GM21423 (cell line): Measurements from ENCODE around the gene FNDC10.
A peak's percentile ranks its signal among the peaks of the same experiment; 100 is the strongest.
"Not testable (repeated sequence)": the region's sequence is repeated elsewhere in the genome, so short reads cannot be mapped to it uniquely, and the experiment has no call there.

Experiments
- ATAC-seq: cut with Tn5 transposase; IDR thresholded peaks from one replicate; pipeline ENCODE4 v1.9.1; 2021; ENCODE audit warnings: mild to moderate bottlenecking, moderate library complexity; ENCODE audit not compliant: unreplicated experiment

Gene FNDC10

GRCh38 chr1:1599030-1599934 lies 653 bp downstream of the FNDC10 start:
- no peak for ATAC-seq

DNA sequence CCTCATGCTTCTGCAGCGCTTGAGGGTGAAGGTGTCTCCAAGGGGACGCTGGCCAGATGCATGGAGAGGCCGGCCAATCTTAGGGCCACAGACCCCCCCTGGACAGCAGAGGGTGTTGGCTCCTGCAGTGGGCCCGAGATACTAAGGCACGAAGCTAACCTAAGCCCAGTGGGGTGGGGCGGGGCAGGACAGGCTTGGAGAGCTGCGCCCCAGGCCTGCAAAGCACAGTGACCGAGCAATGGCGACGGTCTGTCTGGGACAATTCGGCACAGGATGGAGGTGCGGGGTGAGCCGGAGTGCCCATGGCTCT lies 1.3 kb downstream of the FNDC10 start:
- no peak for ATAC-seq

GRCh38 chr1:1598051-1598719 lies 1.8 kb downstream of the FNDC10 start:
- ATAC-seq: no peak

GRCh38 chr1:1597275-1597930 lies 2.5 kb downstream of the FNDC10 start:
- ATAC-seq: no peak

DNA sequence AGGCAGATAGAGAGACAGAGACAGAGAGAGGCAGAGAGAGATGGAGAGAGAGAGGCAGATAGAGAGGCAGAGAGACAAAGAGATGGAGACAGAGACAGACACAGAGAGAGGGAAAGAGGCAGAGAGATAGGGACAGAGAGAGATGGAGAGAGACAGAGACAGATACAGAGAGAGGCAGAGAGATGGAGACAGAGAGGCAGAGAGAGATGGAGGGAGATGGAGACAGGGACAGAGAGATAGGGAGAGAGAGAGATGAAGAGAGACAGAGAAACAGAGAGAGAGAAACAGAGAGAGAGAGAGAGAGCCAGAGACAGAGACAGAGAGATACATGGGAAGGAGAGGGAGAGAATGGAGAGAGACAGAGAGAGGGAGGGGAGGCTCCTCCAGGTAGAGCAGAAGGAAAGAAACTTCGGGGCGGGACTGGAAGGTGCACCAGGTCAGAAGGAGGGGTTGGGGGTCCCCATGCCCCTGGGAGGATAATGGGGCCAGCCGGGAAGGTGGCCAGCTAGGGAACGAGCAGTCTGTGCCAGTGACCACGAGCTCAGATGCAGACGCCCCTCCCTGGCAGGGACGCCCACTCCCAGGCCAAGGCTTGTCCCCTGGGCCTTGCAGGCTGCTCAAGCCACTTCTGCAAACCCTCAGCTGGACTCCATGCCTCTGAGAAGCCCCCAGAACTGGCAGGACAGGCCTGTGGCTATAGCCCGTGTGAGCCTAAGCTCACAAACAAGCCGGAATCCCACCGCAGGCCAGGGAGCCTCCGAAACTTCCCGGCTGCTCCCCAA lies 3.3 kb downstream of the FNDC10 start:
- ATAC-seq: no peak

DNA sequence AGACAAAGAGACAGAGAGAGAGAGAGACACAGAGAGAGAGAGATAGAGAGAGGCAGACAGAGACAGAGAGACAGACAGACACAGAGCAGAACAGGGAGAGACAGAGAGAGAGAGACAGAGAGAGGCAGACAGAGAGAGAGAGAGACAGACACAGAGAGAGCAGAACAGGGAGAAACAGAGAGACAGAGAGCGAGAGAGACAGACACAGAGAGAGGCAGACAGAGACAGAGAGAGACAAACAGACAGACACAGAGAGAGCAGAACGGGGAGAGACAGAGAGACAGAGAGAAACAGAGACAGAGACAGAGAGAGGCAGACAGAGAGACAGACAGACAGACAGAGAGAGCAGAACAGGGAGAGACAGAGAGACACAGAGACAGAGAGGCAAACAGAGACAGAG lies 4.6 kb downstream of the FNDC10 start:
- ATAC-seq: not testable (repeated sequence)

DNA sequence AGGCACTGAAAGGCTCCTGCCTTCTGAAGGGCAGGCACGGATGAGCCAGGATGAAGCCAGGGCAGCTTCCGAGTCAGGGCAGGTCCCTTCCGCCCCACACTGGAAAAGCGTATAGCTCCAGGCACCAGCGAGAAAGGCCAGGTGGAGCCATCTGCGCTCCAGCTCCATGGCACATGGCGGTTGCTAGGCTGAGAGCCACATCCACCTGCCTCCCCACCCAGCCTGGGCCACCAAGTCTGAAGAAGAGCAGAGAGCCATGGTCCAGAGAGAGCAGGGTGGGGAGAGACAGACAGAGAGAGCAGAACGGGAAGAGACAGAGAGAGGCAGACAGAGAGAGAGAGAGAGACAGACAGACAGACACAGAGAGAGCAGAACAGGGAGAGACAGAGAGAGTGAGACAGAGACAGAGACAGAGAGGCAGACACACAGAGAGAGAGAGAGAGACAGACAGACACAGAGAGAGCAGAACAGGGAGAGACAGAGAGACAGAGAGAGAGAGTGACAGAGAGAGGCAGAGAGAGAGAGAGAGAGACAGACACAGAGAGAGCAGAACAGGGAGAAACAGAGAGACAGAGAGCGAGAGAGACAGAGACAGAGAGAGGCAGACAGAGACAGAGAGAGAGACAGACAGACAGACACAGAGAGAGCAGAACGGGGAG lies 5.2 kb downstream of the FNDC10 start:
- ATAC-seq: no peak

DNA sequence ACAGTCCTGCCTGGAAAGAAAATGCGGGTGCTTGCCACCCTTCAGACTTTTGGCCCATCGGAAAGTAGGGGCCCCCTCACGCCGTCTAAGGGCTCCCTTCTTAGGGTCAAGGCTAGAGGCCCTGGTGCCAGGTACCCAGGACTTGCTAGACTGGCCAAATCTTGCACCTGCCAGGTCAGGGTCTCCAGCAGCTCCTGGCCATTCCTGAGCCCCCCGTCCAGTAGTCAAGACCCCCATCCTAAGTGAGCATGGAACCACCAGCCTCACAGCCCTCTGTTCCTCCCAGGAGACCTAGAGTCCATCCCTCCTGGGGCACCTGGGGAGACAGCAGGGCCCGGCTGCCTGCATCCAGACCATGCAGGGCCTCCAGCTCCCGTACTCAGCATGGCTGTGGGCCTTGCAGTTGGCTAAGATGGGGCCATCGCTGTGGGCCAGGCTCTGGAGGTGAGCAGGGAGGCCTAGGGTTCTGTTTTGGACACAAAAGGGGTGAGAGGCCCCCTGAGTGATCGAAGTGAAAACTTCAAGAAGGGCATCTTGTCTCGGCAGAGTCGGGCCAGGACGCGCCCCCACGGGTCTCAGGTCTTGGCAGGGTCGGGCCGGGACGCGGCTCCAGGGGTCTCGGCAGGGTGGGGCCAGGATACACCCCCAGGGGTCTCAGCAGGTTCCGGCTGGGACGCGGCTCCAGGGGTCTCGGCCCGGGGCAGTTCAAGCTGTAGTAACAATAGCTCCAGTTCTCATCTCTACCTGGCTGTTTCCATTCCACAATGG lies 5.9 kb downstream of the FNDC10 start:
- ATAC-seq: no peak

GRCh38 chr1:1591452-1591851 lies 8.5 kb downstream of the FNDC10 start:
- no peak for ATAC-seq

DNA sequence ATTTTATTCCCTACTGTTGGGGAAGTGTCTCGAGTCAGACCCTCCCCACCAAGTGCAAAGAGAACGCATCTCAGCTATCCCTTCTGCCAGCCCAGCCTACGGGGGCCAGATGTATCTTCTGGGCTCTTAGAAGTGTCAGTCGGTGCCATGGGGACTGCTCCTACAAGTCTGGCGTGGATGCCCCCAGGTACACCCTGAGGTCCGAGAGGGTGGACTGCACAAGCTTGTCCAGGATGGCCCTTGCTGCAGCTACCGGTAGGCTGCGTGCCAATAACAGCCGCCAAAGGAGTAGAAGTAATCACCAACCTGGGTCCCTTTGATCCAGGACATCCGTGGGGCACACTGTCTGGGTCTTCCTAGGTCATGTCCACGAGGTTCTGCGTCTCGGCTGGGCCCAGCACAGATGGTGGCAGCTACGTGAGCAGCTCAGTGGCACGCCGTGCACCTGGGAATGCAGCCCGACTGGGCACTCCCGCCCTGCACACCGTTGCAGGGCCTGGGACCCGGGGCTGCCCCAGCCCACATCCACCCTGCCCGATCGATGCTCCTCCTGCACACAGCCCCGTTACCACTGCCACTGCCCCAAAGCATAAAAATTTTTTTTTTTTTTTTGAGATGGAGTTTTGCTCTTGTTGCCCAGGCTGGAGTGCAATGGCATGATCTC lies 16.5 kb downstream of the FNDC10 start:
- no peak for ATAC-seq

DNA sequence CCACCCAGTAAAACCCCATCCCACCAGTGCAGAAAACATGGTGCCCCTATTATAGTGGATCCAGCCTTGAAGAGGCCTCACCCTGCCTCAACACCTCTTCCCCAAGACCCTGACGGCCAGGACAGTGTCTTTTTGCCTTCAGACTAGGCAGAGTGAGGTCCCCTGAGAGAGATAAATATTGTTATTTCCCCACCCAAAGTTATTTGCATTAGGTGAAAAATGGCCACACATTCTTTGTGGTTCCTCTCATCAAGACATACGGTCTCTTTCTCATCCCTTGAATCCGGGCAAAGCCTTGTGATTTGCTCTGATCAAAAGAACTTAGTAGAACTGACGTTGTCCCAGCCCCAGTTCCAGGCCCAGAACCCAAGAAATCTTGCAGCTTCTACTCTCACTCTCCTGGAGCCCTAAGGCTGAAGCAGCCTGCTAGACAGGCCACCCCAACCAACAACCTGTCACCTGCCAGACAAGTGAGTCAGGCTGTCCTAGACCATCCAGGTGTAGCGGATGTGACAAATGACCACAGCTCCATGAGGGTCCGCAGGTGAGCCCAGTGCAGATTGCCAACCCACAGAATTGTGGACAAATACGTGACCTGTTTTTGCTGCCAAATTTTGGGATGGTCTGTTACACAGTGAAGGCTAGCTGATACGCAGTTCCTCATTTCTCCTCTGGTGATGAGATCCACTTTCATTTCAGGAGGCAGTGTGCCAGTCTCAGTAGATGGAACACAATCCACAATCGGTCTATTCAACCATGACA lies 17.2 kb downstream of the FNDC10 start:
- ATAC-seq: no peak

- no peak for ATAC-seq
These were observed 21.5 kb downstream of the FNDC10 start for GRCh38 chr1:1578371-1578940.

DNA sequence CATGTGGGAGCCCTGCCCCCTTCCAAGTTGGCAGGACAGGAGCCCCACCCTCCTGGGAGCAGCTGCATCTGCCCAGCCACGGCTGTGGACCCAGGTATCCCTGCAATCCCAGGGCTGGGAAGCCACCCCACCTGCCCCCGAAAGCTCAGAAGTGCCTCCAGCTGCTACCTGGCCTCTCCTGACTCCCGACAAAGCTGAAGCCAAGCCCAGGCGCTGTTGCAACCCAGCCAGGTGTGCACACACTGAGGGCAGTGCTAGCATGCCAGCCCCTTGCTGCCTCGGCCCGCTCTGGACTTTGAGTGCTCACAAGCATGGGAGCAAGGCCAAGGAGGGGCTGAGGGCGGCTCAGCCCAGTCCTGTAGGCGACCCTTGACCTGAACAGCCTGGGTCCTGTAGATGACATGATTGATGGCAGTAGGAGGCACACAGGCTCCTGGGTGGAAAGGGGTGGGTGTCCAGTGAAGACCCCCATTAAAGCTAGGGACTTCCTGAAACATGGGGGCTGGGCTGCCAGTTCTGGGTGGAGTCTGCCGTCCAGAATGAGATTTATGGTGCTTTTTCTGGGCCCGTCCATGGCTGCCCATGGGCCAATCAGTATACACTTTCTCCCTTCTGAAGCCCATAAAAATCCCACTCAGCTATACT lies 22.4 kb downstream of the FNDC10 start:
- no peak for ATAC-seq

- peak; percentile 80 for ATAC-seq
These were observed 25.0 kb downstream of the FNDC10 start, which contains the start of gene SSU72 for GRCh38 chr1:1574721-1575537. Gene SSU72 (minus strand): TSS chr1:1574863. CDS start chr1:1574557, 306 bp downstream.

- peak; percentile 52 for ATAC-seq
These were observed 25.9 kb downstream of the FNDC10 start for GRCh38 chr1:1573843-1574720.

DNA sequence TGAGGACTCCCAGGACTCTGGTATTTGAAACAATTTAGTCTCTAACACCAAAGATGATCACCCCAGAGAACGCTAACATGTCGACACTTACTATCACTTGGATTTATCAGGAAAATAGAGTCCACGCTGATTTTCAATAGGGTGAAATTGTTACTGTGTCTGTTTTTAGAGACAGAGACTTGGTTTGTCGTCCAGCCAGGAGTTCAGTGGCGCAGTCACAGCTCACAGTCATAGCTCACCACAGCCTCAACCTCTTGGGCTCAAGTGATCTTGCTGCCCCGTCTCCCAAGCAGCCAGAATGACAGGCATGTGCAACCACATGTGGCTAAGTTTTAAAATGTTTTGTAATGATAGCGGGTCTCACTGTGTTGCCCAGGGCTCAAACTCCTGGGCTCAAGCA lies 30.6 kb downstream of the FNDC10 start:
- ATAC-seq: no peak
